HG02610 (cell line): Measurements from ENCODE around the gene MACIR.

ENCODE experiments used
- ATAC-seq: cut with Tn5 transposase; IDR thresholded peaks from one replicate; pipeline ENCODE4 v1.9.1; 2021; ENCODE audit warnings: mild to moderate bottlenecking, moderate library complexity; ENCODE audit not compliant: unreplicated experiment

MACIR gene

DNA sequence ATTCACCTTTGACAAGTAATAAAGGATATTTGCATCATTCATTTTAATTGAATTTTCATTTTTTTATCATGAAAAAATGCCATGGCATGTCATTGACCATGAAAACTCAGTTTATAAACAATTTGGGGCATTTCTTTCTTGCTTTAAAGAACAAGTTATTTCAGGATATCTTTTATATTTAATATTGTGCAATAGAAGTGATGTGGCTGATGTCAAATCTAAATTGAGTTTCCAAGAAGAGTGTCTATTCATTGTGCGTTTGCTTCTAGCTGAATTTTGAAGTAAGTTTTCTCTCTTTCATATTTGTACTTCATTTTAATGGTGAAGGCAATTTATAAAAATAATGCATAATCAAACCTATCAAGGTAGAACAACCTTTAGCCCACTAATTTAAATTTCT is 30.5 kb downstream of the MACIR start:
- ATAC-seq, result no peak

DNA sequence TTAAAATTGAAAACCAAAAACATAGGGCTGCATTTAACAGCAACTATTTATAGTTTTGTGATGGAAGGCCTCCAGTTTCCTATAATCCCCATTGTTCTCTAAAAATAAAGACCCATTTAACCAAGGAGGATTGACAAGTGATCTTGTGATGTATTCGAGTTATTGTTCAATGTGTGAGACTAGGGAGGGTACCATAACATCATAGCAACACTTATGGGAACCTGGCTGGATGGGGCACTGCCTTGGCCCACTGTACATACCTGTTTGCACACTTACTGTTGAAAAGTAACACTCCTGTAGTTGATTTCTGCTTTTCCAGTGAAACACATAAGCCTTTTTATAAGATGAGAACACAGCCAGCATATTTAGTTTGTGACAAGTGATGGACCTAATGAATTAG is 32.3 kb downstream of the MACIR start:
- ATAC-seq, result no peak

DNA sequence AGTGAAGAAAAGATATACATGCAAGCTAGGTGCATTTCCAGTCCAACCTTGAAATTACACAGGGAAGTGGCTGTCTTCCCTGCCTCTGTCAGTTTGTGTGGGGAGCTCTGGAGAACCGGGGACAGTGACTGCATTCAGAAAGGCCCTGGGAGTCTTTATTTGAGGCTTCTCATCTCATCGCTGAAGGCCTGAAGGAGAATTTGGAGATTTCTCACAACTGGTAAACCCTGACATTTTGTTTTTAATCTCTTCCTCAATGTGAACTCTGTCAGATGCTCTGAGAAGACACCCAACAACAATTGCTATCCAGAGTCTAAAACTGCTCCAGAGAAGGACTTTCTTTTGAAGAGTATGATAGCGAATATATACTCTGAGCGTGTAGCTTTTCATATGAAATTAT is 33.0 kb downstream of the MACIR start:
- ATAC-seq, result no peak

DNA sequence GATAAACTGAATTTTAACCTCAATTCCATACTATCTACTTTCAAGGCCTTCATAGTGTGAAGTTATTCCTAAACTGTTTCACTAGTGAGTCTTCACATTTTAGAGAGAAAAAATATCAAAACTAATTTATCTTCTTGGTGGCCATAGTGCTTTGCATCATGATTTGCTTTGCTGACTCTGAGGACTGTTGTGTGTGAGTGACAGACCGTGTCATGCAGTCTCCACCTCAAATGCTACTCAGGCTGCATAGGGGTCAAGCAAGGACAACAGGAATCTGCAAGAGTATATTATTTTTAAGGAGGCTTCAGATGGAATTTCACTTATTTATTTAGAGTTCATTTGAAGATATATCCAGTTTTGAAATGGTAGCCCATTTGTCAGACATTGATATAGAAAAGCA is 34.5 kb downstream of the MACIR start:
- ATAC-seq, result no peak

DNA sequence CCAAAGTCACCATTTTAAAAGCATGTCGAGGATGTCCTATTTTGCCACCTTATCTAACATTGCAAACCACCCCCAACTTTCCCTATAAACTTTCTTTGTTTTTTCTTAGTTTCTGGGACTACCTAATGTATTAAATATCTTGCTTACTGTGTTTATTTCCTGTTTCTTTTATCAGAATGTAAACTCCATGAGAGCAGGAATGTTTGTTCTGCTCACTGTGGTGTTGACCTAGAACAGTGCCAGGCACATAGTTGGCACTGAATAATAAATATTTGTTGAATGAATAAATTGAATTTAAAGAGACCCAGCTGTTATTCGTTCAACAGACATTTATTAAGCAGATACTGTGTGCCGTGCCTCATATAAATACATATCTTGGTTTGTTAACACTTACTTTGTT is 35.2 kb downstream of the MACIR start:
- ATAC-seq, result no peak

DNA sequence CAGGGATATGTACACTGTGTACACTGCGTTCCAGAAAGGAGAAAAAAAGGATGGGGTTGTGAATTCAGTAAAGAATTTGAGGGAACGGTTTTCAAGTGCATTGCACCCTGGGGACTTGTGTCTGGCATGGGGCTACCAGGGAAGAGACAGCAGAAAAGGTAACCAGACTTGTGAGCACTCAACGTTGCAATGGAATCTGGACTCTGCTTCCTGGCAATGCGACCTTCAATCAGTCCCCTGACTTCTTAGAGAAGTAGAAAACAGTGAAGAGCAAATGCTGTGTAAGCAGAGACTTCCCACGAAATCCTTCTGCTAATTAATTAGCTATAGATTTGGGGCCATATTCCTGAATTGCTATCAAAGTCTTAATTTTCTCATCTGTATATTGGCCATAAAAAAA is 36.3 kb downstream of the MACIR start:
- no peak for ATAC-seq

DNA sequence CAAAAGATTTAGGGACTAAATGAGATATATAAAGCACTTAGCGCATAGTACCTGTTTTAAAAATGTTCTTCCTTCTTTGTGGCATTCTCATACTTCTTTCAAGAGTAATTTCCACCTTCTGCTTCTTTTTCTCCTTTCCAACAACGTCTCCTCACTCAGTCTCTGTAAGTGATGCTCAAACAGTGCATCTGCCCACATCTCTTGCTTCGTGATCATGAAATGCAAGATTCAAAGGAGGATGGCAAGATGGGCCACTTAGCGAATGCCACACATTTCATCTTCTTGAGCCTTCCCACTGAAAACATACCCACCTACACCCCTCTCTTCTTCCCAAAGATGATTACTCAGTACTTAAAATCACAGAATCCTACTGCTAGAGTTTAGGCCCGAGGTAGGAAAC is 36.9 kb downstream of the MACIR start:
- no peak for ATAC-seq

DNA sequence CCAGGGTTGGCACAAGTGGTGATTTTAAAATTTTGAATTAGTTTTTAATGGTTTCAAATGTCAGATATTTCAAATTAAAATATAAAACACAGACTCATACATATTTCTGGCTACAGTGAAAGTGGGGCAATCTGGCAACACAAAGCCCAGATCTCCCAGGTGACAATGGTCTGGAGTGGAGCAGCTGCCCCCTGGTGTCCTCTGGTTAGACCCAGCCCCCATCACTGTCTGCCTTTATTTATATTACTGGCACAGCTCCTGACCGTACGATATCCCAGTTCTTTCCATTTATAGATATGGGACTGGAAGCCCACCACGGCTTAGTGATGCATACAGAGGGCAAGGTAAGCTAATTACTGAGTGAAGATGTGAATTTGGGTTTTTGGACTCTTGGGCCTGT is 37.3 kb downstream of the MACIR start:
- no peak for ATAC-seq

DNA sequence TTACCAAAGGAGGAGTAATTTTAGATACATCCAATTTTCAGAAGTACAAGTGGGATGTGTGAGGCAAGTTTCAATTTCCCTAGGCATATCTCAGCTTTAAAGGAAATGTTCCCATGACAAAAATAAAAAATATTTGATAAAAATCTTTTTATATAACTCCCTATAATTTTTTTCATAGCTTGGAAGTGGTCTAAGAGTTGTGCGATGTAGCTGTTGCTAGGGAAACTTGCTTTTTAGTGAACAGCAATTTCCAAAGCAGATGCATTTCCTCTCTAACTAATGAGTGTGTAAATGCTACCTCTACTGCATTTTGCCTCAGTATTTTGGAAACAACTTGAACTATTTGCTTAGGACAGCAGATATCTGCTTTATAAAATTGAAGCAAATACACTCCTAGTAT is 39.6 kb downstream of the MACIR start:
- ATAC-seq, result no peak

DNA sequence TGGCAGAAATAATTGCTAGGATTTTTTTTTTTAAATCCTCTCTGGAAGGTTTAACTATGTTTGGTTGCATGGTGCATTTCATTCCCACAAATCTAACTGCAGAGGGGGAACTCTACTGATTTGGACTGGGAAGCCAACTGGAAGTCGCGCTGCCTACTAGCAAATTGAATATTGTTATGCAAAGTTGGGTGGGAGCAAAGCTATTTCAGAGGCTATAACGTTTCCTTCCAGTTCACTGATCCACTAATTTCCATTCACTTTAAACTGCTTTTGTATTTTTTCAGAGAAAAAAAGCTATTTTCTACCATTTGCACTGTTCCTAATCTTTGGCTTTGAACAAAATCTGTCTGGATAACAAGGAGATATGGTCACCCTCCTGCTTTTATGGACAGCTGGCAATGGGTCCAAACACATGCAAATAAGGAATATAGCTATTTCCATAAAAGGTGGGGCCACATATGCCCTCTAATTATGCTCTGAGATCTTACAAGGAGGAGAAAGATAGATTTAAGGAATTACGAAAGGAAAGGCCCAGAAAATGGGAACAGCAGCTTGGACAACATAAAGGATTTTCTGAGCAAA is 40.1 kb downstream of the MACIR start:
- no peak for ATAC-seq

DNA sequence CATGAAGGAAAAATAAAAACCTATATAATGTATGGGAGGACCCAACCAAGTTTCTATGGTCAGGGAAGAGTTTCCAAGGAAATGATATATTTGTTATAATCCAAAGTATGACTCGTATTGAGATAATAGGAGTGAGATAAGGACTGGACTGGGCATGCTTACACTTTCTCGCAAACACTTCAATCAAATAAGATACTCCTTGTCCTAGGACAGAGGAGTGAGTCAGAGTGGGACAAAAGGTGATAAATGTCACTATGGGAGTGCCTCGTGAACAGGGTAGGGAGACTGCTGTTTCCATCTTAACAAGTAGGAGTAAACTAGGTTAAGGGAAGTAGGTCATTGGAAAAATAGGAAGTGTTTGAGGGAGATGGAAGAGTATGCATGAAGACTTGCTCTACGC is 47.2 kb downstream of the MACIR start:
- ATAC-seq, result no peak

DNA sequence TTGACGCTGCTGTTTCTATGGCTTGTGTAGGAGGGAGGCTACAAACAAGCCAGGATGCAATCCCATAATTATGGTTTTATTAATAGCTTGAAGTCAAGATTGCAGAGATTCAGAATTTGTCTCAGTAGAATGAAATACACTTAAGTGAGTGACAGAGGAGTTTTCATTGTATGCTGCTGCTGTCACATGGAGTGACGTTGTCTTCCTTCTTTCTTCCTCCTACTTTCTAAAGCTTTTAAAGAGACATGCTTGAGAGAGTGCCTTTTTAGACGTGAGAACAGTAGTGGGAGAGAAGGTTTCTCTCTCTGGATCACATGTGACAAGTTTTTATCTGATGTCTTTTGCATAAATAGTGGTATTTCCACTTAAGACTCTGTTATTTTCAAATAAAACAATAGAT is 48.9 kb downstream of the MACIR start:
- no peak for ATAC-seq

DNA sequence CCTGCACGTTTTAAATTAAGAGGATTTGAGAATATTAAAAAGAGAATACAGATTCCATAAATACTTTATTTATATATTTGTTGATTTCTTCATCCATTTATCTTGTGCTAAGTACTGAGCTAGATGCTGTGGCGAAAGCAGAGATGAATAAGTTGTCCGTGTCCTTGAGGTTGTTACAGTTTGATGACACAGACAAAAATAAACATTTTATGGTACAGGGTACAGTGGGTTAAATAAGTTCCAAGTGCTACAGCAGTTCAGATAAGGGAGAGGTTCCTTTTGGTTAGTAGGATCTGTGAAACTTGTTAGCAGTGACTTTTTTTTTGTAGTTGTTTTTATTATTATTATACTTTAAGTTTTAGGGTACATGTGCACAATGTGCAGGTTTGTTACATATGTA is 50.2 kb downstream of the MACIR start:
- ATAC-seq, result no peak

DNA sequence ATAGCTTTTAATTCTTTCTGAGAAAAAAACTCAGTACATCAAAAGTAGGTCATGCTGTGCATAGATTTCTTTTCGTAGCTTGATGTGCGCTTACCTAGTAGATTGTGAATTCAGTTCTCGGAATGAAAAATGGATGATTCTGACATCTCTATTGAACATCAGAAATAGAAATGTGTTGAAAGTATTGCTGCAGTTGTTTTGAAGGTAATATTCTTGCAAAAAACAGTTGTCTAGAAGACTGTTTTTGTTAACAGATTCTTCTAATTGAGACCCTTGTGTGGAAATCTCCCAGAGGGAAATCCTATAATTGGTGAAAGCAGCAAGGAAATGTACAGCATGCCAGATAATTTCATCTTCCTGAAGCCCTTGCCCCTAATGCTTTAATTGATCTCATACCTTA is 54.5 kb downstream of the MACIR start:
- ATAC-seq, result no peak

DNA sequence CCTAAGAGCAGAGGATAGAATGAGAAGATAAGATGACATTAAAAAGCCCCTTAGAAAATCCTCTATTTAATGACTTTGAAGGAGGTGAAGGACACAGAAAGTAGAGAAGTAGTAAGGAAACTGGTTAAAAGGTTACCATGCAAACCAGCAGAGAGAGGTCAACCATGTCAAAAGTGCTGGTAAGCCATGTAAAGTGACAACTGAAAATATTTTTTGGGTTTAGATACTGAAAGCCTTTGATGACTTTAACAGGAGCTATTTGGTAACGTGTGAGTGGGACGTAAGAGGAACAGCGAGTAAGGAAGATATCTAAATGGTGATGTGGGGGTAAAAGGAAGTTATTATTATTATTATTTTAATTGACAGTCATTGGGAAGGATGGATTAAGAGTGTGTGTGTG is 56.9 kb downstream of the MACIR start:
- ATAC-seq, result no peak

DNA sequence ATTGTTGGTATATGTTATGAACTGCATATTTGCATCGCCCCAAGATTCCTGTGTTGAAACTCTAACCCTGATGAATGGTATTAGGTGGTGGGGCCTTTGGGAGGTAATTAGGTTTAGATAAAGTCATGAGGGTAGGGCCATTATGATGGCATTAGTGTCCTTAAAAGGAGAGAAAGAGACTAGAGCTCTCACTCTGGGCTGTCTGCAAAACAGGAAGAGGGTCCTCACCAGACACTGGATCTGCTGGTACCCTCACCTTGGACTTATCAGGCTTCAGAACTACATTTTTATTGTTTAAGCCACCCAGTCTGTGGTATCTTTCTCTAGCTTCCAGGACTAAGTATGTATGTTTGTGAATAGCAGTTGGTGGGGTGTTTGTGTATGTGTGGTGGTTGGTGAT is 68.9 kb downstream of the MACIR start:
- ATAC-seq, result no peak

DNA sequence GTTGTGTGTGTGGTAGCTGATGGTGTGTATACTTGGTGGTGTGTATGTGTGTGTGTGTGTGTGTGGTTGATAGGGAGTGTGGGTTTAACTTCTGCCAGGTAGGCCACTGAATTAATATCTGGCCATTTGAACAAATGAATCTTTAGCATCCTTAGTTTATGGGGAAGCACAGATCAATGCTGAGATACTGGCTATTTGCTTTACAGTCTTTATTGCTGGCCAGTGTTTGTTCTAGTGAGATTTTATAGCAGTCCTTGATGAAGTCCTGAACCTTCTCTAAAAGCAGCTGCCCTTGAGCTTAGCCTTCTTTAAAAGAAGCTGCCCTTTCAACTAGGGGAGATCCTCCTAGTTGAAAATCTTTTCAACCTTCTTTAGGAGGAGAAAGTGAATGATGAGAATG is 69.3 kb downstream of the MACIR start:
- ATAC-seq, result no peak
